Measurements from ENCODE around the gene PFKFB4.

PFKFB4 gene

DNA sequence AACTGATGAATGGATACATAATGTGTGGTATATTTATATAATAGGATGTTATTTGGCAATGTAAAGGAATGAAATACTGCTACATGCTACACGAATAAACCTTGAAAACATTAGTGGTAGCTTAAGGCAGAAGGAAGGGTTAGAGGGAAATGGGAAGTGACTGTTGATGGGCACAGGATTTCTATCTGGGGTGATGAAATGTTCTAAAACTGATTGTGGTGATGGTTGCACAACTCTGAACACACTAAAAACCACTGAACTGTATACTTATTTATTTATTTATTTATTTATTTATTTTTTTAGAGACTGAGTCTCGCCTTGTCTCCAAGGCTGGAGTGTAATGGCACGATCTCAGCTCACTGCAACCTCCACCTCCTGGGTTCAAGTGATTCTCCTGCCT is 27.8 kb downstream of the PFKFB4 start:
- TF ChIP-seq, protein P1, sequence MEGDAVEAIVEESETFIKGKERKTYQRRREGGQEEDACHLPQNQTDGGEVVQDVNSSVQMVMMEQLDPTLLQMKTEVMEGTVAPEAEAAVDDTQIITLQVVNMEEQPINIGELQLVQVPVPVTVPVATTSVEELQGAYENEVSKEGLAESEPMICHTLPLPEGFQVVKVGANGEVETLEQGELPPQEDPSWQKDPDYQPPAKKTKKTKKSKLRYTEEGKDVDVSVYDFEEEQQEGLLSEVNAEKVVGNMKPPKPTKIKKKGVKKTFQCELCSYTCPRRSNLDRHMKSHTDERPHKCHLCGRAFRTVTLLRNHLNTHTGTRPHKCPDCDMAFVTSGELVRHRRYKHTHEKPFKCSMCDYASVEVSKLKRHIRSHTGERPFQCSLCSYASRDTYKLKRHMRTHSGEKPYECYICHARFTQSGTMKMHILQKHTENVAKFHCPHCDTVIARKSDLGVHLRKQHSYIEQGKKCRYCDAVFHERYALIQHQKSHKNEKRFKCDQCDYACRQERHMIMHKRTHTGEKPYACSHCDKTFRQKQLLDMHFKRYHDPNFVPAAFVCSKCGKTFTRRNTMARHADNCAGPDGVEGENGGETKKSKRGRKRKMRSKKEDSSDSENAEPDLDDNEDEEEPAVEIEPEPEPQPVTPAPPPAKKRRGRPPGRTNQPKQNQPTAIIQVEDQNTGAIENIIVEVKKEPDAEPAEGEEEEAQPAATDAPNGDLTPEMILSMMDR (IDR thresholded peaks at IDR 0.05; ENCODE audit: low read depth, low read length) = no peak
- Histone ChIP-seq H3K27ac (no peak overlapping the region), H3K36me3 (peaks cover 14% of the 10 kb centered on the region), H3K4me3 (ENCODE audit: low read depth, low read length) (no peak overlapping the region), H3K27me3 (ENCODE audit: insufficient read depth, low read depth, severe bottlenecking) (no peaks in the 10 kb centered on the region), H3K9me3 (ENCODE audit: severe bottlenecking) (no peaks in the 10 kb centered on the region)
- no peak for DNase-seq

DNA sequence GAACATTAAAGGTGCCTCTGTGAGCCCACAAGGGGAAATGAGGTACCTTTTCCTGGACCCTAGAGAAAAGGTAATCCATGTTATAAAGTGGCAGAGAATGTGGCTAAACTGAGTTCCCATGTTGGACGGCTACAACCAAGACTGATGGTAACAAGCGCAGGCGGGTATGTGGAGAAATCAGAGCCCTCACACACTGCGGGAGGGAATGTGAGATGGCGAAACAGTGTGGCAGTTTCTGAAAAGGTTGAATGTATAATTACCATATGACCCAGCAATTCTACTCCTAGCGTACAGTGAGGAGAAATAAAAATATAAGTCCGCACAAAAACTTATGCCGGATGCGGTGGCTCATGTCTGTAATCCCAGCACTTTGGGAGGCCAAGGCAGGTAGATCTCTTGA is 28.6 kb downstream of the PFKFB4 start:
- no peak overlapping the region for H3K27ac ChIP-seq
- H3K27me3 ChIP-seq (ENCODE audit: insufficient read depth, low read depth, severe bottlenecking) = no peaks in the 10 kb centered on the region
- H3K9me3 ChIP-seq (ENCODE audit: severe bottlenecking) = no peaks in the 10 kb centered on the region
- no peak for DNase-seq
- TF ChIP-seq, protein P1 (IDR thresholded peaks at IDR 0.05; ENCODE audit: low read depth, low read length) = no peak
- peaks cover 14% of the 10 kb centered on the region for H3K36me3 ChIP-seq
- no peak overlapping the region for H3K4me3 ChIP-seq (ENCODE audit: low read depth, low read length)

DNA sequence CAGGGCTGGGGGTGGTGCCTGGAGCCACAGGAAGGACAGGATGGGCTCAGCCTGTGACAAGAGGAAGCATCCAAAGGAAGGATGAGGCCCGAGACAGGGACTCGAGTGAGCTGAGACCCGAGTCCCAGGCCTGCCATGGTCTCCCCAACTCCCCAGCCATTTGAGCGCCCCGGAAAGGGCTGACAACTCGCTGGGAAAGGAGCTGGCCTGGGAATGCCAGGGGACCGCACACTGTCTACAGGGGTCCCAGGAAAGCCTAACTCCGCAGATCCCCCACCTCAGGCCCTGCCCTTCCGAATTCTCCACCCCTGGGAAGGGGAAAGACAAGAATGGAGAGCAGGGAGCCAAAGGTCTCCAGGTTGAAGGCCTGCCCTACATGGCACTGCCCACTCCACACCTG is 31.6 kb downstream of the PFKFB4 start:
- H3K27ac ChIP-seq = no peak overlapping the region
- TF ChIP-seq, protein P1 (IDR thresholded peaks at IDR 0.05; ENCODE audit: low read depth, low read length) = no peak
- H3K36me3 ChIP-seq = peaks cover 4% of the 10 kb centered on the region

DNA sequence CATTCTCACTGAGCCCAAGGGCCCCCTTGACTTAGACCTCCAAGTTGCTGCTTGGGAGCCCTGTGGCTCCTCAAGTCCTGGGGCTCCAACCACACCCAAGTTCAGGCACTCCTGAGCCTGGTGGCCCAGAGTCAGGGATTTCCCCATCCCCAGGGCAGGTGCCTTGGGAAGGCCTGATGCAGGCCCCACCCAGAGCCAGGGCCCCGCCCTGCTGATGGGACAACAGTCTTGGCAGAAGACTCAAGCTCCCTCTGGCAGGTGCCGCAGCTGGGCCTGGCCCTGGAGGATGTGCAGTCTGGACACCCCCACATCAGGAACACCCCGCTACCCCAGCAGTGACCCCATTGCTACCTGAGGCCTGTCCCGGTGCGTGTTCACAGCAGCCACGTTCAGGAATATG is 35.0 kb downstream of the PFKFB4 start:
- Histone ChIP-seq H3K36me3 (no peaks in the 10 kb centered on the region), H3K9me3 (ENCODE audit: severe bottlenecking) (no peaks in the 10 kb centered on the region)

More for the DNA sequence above, 31.6 kb downstream of the PFKFB4 start:
- DNase-seq = no peak
- Histone ChIP-seq H3K27me3 (ENCODE audit: insufficient read depth, low read depth, severe bottlenecking) (no peaks in the 10 kb centered on the region), H3K9me3 (ENCODE audit: severe bottlenecking) (no peaks in the 10 kb centered on the region), H3K4me3 (ENCODE audit: low read depth, low read length) (no peak overlapping the region)

DNA sequence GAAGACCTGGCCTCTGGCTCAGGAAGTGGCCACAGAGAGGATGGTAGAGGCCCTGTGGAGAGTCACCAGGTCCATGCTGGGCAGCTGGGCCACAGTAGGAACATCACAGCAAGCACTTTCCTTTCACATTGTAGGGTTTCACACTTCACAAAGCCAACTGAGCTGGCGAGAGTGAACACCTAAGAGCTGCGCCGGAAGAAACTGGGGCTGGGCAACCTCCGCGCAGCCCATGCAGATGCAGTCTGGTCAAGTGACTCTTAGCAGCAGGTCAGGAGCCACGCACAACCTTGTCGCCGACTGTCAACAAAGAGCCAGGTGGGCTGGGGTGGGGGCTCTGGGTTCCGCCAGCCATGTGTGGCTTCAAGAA is 37.3 kb downstream of the PFKFB4 start:
- H3K9me3 ChIP-seq (ENCODE audit: severe bottlenecking) = no peaks in the 10 kb centered on the region
- TF ChIP-seq, protein P1 (IDR thresholded peaks at IDR 0.05; ENCODE audit: low read depth, low read length) = no peak
- no peaks in the 10 kb centered on the region for H3K36me3 ChIP-seq

More for the DNA sequence above, 35.0 kb downstream of the PFKFB4 start:
- no peak for DNase-seq
- TF ChIP-seq, protein P1 (IDR thresholded peaks at IDR 0.05; ENCODE audit: low read depth, low read length) = no peak
- Histone ChIP-seq H3K27me3 (ENCODE audit: insufficient read depth, low read depth, severe bottlenecking) (no peaks in the 10 kb centered on the region), H3K4me3 (ENCODE audit: low read depth, low read length) (no peak overlapping the region), H3K27ac (no peak overlapping the region)

DNA sequence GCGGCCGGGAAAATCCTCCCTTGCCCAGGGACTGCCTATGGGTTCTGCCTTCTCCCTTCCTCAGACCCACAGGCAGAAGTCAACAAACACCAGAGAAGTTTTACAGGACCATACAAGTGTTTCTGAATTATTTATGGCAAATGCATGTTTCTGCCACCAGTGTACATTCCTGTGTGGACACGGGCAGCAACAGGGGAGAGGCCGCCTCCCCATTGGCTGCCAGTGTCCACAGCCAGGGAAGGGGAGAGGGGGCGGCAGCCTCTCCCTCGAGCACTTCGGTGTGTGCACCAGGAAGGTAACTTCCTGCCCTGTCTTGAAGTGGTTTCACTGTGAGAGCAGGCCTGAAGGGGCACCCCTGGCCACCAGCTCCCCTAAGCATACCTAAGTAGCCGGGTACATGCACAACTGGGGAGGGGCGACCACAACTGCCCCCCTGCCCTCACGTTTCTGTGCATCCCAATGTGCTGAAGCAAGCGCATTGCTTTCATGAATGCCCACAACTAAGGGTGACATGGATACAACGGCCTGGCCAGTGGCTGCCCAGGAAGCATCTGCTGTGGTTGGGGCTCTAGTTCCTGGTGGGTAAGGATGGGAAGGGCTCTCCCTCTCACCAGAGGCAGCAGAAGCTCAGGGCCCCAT is 37.8 kb downstream of the PFKFB4 start:
- no peaks in the 10 kb centered on the region for H3K9me3 ChIP-seq (ENCODE audit: severe bottlenecking)
- no peaks in the 10 kb centered on the region for H3K27me3 ChIP-seq (ENCODE audit: insufficient read depth, low read depth, severe bottlenecking)
- H3K4me3 ChIP-seq (ENCODE audit: low read depth, low read length) = no peak overlapping the region
- no peak for DNase-seq
- no peak overlapping the region for H3K27ac ChIP-seq
- no peaks in the 10 kb centered on the region for H3K36me3 ChIP-seq
- TF ChIP-seq, protein P1 (IDR thresholded peaks at IDR 0.05; ENCODE audit: low read depth, low read length) = no peak

More for the DNA sequence above, 37.3 kb downstream of the PFKFB4 start:
- DNase-seq = no peak
- H3K27me3 ChIP-seq (ENCODE audit: insufficient read depth, low read depth, severe bottlenecking) = no peaks in the 10 kb centered on the region
- H3K27ac ChIP-seq = no peak overlapping the region
- H3K4me3 ChIP-seq (ENCODE audit: low read depth, low read length) = no peak overlapping the region

All from WERI-Rb-1 (cell line).